Osteoblast (primary cell): ENCODE data around the gene CBX8. TPM values are rescaled to one million over a fixed set of nuclear protein-coding genes. Genes with fewer than 3 reads are reported as not detected.

Experiments used
- DNase-seq: peaks from one replicate; pipeline ENCODE4 v3.0.0; 2011; ENCODE audit warnings: low spot score, mixed read lengths; ENCODE audit not compliant: insufficient read length; ENCODE audit errors: missing footprints
- H2AFZ ChIP-seq: 2 replicates; pipeline ENCODE4 v1.6.0; 2011; ENCODE audit warnings: mild to moderate bottlenecking, low read length
- H3K27ac ChIP-seq: 2 replicates; pipeline ENCODE4 v1.5.1; 2011; ENCODE audit warnings: mild to moderate bottlenecking, low read depth, low read length, moderate library complexity
- H3K27me3 ChIP-seq: 2 replicates; pipeline ENCODE4 v1.6.0; 2012; ENCODE audit warnings: mild to moderate bottlenecking, control low read depth, inconsistent platforms, low read length, moderate library complexity; ENCODE audit not compliant: insufficient read depth
- H3K36me3 ChIP-seq: 2 replicates; pipeline ENCODE4 v1.5.1; 2011; ENCODE audit warnings: mild to moderate bottlenecking, low read length, control low read depth, moderate library complexity; ENCODE audit not compliant: insufficient read depth
- H3K4me1 ChIP-seq: 2 replicates; pipeline ENCODE4 v1.5.1; 2011; ENCODE audit warnings: mild to moderate bottlenecking, low read length, control low read depth, moderate library complexity; ENCODE audit not compliant: insufficient read depth
- H3K4me2 ChIP-seq: 2 replicates; pipeline ENCODE4 v1.6.0; 2011; ENCODE audit warnings: mild to moderate bottlenecking, low read length; ENCODE audit not compliant: insufficient read depth
- H3K4me3 ChIP-seq: fragments of 200-600 bp; sonication (generic); 3 replicates; pipeline ENCODE4 v1.5.1; 2012; ENCODE audit warnings: mild to moderate bottlenecking, low read length, inconsistent platforms; ENCODE audit not compliant: insufficient read depth
- H3K79me2 ChIP-seq: 2 replicates; pipeline ENCODE4 v1.6.0; 2012; ENCODE audit warnings: mild to moderate bottlenecking, low read length, control low read depth, inconsistent platforms; ENCODE audit not compliant: insufficient read depth
- H3K9me3 ChIP-seq: 2 replicates; pipeline ENCODE4 v1.5.1; 2011; ENCODE audit warnings: low read depth, low read length, control low read depth
- H4K20me1 ChIP-seq: 2 replicates; pipeline ENCODE4 v1.6.0; 2012; ENCODE audit warnings: mild to moderate bottlenecking, low read length, control low read depth; ENCODE audit not compliant: insufficient read depth
- total RNA-seq: library from RNA; depleted of rRNA; stranded (reverse); fragments of >200 nt; gene quantifications from 2 replicates; pipeline ENCODE4 v1.2.3, GENCODE V29; 2012
- TF ChIP-seq, protein P1 (sequence below): IDR thresholded peaks from 2 replicates; pipeline ENCODE4 v1.5.1; 2011; ENCODE audit warnings: mild to moderate bottlenecking, low read depth, low read length, moderate library complexity; ENCODE audit errors: extremely low read depth

The CBX8 gene
- total RNA-seq, 1 donor = 3.3 TPM

DNA sequence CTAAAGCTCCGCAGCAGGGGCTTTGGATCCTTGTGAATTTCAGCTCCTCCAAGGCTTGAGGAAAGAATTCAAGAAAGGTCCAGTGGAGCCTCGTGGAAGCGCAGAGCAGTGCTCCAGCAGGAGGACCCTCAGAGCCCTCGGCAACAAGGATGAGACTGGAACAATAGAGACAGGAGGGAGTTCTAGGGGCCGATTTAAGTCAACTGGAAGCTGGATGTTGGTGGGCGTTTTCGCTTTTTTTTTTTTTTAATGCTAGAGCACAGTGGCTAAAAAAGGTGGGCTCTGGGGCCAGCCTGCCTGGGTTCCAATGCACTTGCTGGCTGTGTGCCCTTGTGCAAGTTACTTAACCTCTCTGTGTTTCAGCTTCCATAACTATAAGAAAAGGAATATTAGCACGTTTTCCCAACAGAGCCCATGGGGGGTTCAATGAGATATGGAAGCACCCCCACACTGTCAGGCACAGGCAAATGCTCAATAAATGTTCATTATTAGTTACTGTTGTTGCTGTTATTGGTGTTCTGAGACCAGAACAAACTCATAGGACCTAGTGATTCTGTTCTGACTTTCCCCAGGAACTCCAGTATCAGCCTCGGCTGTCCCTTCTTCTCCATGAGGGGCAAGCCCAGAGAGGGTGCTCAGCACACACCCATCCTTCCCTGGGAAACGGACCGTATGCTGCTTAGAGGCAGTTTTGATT, 5.3 kb upstream of the CBX8 start:
- no peak for DNase-seq
- H3K4me2 ChIP-seq = no peak overlapping the region
- H4K20me1 ChIP-seq = peaks cover 6% of the 10 kb centered on the region
- H3K36me3 ChIP-seq = no peaks in the 10 kb centered on the region
- H3K9me3 ChIP-seq = no peaks in the 10 kb centered on the region
- TF ChIP-seq, protein P1, sequence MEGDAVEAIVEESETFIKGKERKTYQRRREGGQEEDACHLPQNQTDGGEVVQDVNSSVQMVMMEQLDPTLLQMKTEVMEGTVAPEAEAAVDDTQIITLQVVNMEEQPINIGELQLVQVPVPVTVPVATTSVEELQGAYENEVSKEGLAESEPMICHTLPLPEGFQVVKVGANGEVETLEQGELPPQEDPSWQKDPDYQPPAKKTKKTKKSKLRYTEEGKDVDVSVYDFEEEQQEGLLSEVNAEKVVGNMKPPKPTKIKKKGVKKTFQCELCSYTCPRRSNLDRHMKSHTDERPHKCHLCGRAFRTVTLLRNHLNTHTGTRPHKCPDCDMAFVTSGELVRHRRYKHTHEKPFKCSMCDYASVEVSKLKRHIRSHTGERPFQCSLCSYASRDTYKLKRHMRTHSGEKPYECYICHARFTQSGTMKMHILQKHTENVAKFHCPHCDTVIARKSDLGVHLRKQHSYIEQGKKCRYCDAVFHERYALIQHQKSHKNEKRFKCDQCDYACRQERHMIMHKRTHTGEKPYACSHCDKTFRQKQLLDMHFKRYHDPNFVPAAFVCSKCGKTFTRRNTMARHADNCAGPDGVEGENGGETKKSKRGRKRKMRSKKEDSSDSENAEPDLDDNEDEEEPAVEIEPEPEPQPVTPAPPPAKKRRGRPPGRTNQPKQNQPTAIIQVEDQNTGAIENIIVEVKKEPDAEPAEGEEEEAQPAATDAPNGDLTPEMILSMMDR = no peak
- H3K27me3 ChIP-seq = peaks cover 96% of the 10 kb centered on the region
- no peaks in the 10 kb centered on the region for H3K79me2 ChIP-seq
- H2AFZ ChIP-seq = no peak overlapping the region
- no peak overlapping the region for H3K27ac ChIP-seq
- H3K4me1 ChIP-seq = peaks cover 13% of the 10 kb centered on the region
- no peak overlapping the region for H3K4me3 ChIP-seq

DNA sequence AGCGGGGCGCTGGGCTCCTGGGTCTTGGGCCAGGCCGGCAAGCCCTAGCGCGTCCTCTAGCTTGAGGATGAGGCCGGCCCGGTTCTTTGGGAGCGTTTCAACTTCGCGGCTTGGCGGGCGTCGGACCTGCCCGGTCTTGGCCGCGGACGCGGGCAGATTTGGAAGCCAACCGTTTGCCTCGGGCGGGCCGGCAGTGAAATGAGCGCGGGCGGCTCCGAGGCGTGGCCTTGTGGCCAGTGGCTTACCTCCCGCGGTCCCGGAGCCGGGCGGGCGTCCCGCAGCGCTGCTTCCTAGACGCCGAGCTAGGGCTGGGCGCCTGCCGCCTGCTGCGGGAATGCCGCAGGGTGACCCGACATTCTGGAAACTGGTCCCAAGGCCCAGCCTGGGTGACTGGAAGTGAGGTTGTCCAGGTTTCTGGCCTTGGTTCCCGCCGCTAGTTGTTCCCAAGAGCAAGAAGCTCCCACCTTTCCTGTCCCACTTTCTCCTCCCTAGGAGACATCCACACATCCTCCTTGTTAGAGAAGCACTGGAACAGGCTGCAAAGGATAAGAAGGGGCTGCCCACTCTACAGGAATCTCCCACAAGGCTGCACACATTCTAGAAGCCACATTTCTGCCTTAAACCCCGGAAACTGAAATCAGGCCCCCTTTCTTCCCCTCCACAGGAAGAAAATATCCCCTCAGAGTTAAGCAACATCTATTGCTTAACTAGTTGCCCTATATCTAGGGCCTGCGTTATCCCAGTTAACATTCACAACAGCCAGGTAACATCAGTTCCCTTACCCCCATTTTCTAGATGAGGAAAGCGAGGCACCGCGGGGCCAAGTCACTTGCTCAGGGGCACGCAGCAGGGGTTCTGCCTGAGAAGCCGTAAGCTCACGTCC, 4.5 kb upstream of the CBX8 start:
- H3K36me3 ChIP-seq = no peaks in the 10 kb centered on the region
- no peak overlapping the region for H3K27ac ChIP-seq
- peaks cover 6% of the 10 kb centered on the region for H4K20me1 ChIP-seq
- H3K27me3 ChIP-seq = peaks cover 88% of the 10 kb centered on the region
- H3K4me1 ChIP-seq = peaks cover 14% of the 10 kb centered on the region
- no peak overlapping the region for H3K4me3 ChIP-seq
- TF ChIP-seq, protein P1 = no peak
- no peak for DNase-seq
- H2AFZ ChIP-seq = no peak overlapping the region
- H3K4me2 ChIP-seq = no peak overlapping the region
- no peaks in the 10 kb centered on the region for H3K9me3 ChIP-seq
- no peaks in the 10 kb centered on the region for H3K79me2 ChIP-seq

DNA sequence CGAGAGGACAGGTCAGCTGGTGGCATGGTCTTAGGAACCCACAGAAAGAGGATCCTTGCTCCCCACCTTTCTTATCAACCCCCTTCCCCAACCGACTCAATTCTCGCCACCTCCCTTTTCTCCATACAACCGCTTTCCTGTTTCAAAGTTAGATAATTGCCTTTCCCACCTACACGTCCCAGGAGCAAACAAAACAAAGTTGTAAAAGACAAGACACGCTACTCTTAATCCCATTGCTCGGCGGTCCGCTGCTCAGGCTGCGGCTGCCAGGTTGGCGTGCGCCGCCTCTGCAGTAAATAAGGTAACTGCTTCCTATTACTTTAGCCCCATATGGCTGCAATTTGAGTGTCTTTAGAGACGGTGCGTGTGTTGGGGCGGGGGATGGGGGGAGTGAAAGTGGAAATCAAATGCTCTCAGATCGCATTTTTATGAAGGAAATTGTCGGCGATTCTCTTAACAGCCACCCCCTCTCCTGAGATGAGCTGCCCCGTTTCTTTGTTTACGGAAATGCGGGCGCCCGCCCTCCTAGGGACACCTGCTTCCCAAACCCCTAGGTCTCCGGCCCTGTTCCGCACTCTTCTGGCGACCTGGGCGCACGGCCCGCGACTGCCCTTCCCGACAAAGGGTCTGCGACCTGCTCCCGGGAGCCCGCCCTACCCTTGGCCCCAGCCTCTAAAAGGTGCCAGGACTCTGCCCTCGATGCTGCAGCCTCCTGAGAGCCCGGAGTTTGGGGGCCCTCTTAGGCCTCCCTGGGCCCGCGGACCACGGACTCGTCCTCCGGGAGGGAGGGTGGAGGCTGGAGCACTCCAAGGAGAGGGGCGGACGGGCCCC, 3.7 kb upstream of the CBX8 start:
- Histone ChIP-seq H3K36me3 (no peaks in the 10 kb centered on the region), H3K4me3 (no peak overlapping the region), H3K4me2 (peak overlapping the region; percentile 6), H3K4me1 (peaks cover 18% of the 10 kb centered on the region), H3K27me3 (peaks cover 79% of the 10 kb centered on the region), H2AFZ (no peak overlapping the region), H3K79me2 (no peaks in the 10 kb centered on the region), H3K9me3 (no peaks in the 10 kb centered on the region), H4K20me1 (peaks cover 12% of the 10 kb centered on the region), H3K27ac (no peak overlapping the region)
- TF ChIP-seq, protein P1 = no peak
- peak; percentile 94 for DNase-seq
